OCI-LY3 (cell line): ENCODE measurements around the gene SPC24.

ENCODE experiments used
- H2AFZ ChIP-seq: fragments of 200-600, 300-600 bp; shearing (Covaris generic); 2 replicates; pipeline ENCODE4 v1.6.0; 2014; ENCODE audit warnings: antibody characterized with exemption, low read depth, low read length
- H3K27ac ChIP-seq: fragments of 200-600, 300-600 bp; sonication (generic); 2 replicates; pipeline ENCODE4 v1.5.1; 2014; ENCODE audit warnings: mild to moderate bottlenecking, low read length, moderate library complexity, mixed read lengths
- H3K27me3 ChIP-seq: fragments of 200-600, 300-600 bp; sonication (generic); 2 replicates; pipeline ENCODE4 v1.6.1; 2014; ENCODE audit warnings: low read depth, low read length, mixed read lengths
- H3K36me3 ChIP-seq: fragments of 200-600, 300-600 bp; sonication (generic); replicated peaks from 2 replicates; pipeline ENCODE3; 2014; ENCODE audit warnings: low read depth, low read length, mixed read lengths
- H3K4me1 ChIP-seq: fragments of 300-600, 200-600 bp; sonication (generic); 2 replicates; pipeline ENCODE4 v1.6.1; 2014; ENCODE audit warnings: low read length, mixed read lengths
- H3K4me2 ChIP-seq: fragments of 200-600, 300-600 bp; sonication (generic); 2 replicates; pipeline ENCODE4 v1.6.1; 2014; ENCODE audit warnings: low read length, mixed read lengths
- H3K4me3 ChIP-seq: fragments of 300-600, 200-600 bp; sonication (generic); 2 replicates; pipeline ENCODE4 v1.5.1; 2014; ENCODE audit warnings: antibody characterized with exemption, mild to moderate bottlenecking, low read length, moderate library complexity
- H3K79me2 ChIP-seq: fragments of 300-600, 200-600 bp; shearing (Covaris generic); 2 replicates; pipeline ENCODE4 v1.6.1; 2014; ENCODE audit warnings: mild to moderate bottlenecking, low read length, mixed read lengths
- H3K9ac ChIP-seq: fragments of 300-600, 200-600 bp; shearing (Covaris generic); 2 replicates; pipeline ENCODE4 v1.6.0; 2014; ENCODE audit warnings: mild to moderate bottlenecking, low read length, moderate library complexity
- H3K9me3 ChIP-seq: fragments of 200-600, 300-600 bp; shearing (Covaris generic); 2 replicates; pipeline ENCODE4 v1.6.1; 2014; ENCODE audit warnings: low read length, mixed read lengths; ENCODE audit not compliant: insufficient read depth
- H4K20me1 ChIP-seq: fragments of 200-600, 300-600 bp; sonication (generic); 2 replicates; pipeline ENCODE4 v1.6.1; 2016; ENCODE audit warnings: low read length, mixed read lengths; ENCODE audit not compliant: insufficient read depth
- CTCF ChIP-seq: fragments of 200-600, 300-600 bp; sonication (generic); IDR thresholded peaks from 2 replicates; pipeline ENCODE4 v1.5.1; 2014; ENCODE audit warnings: antibody characterized with exemption, low read length, low read depth
- EZH2phosphoT487 ChIP-seq: fragments of 200-600 bp; shearing (Covaris generic); IDR thresholded peaks from 2 replicates; pipeline ENCODE4 v1.6.1; 2018; ENCODE audit warnings: antibody characterized with exemption, mixed run types, low read depth

Gene SPC24

GRCh38 chr19:11191273-11191755 lies 35.7 kb upstream of the SPC24 start:
- Histone ChIP-seq H2AFZ (no peak overlapping the region), H3K9ac (no peak overlapping the region), H3K4me3 (no peak overlapping the region), H3K4me2 (no peak overlapping the region), H3K9me3 (no peaks in the 10 kb centered on the region), H3K4me1 (peaks cover 17% of the 10 kb centered on the region), H3K36me3 (peaks cover 4% of the 10 kb centered on the region), H3K27ac (no peak overlapping the region), H4K20me1 (no peaks in the 10 kb centered on the region), H3K27me3 (peaks cover 7% of the 10 kb centered on the region), H3K79me2 (no peaks in the 10 kb centered on the region)
- TF ChIP-seq EZH2phosphoT487 (no peak), CTCF (no peak)

GRCh38 chr19:11190501-11190900 lies 34.9 kb upstream of the SPC24 start:
- Histone ChIP-seq H3K27me3 (peaks cover 2% of the 10 kb centered on the region; the same call in 1 of the 2 replicates), H3K9me3 (no peaks in the 10 kb centered on the region), H3K4me3 (no peak overlapping the region), H3K79me2 (no peaks in the 10 kb centered on the region), H3K4me2 (no peak overlapping the region), H2AFZ (no peak overlapping the region), H3K36me3 (peaks cover 4% of the 10 kb centered on the region), H4K20me1 (no peaks in the 10 kb centered on the region), H3K9ac (no peak overlapping the region), H3K27ac (no peak overlapping the region), H3K4me1 (peaks cover 15% of the 10 kb centered on the region)
- no peak for TF ChIP-seq EZH2phosphoT487
- TF ChIP-seq CTCF = no peak

GRCh38 chr19:11187441-11187840 lies 31.9 kb upstream of the SPC24 start:
- H3K79me2 ChIP-seq = no peaks in the 10 kb centered on the region
- peaks cover 15% of the 10 kb centered on the region for H3K4me1 ChIP-seq
- no peaks in the 10 kb centered on the region; the same call in 1 of the 2 replicates for H3K27me3 ChIP-seq
- no peaks in the 10 kb centered on the region for H3K9me3 ChIP-seq
- TF ChIP-seq CTCF = no peak
- no peak for TF ChIP-seq EZH2phosphoT487
- no peak overlapping the region for H3K9ac ChIP-seq
- H3K4me2 ChIP-seq = peak overlapping the region; percentile 12; the same call in 1 of the 2 replicates
- H3K27ac ChIP-seq = no peak overlapping the region
- no peaks in the 10 kb centered on the region for H4K20me1 ChIP-seq
- H3K4me3 ChIP-seq = no peak overlapping the region
- H2AFZ ChIP-seq = no peak overlapping the region
- H3K36me3 ChIP-seq = peaks cover 4% of the 10 kb centered on the region

GRCh38 chr19:11182994-11183393 lies 27.4 kb upstream of the SPC24 start:
- no peak overlapping the region for H3K27ac ChIP-seq
- H3K36me3 ChIP-seq = no peaks in the 10 kb centered on the region
- TF ChIP-seq EZH2phosphoT487 = no peak
- TF ChIP-seq CTCF = no peak

More at GRCh38 chr19:11182994-11183393, 27.4 kb upstream of the SPC24 start:
- no peaks in the 10 kb centered on the region for H3K79me2 ChIP-seq
- H3K4me3 ChIP-seq = no peak overlapping the region
- no peak overlapping the region for H3K9ac ChIP-seq
- H3K4me2 ChIP-seq = no peak overlapping the region
- H3K27me3 ChIP-seq = peaks cover under 1% of the 10 kb centered on the region; the same call in 1 of the 2 replicates
- no peak overlapping the region for H2AFZ ChIP-seq
- peaks cover 42% of the 10 kb centered on the region for H3K4me1 ChIP-seq
- no peaks in the 10 kb centered on the region for H3K9me3 ChIP-seq
- H4K20me1 ChIP-seq = no peaks in the 10 kb centered on the region
